ENCODE results near the gene SCCPDH. TPM values are rescaled to one million over a fixed set of nuclear protein-coding genes. Genes with fewer than 3 reads are reported as not detected.
"Not testable (repeated sequence)": the region's sequence is repeated elsewhere in the genome, so short reads cannot be mapped to it uniquely, and the experiment has no call there.

The SCCPDH gene
- total RNA-seq, 4 donors from 2014 or later = 0.95 to 8.2 (median 3.8) TPM

GRCh38 chr1:246811985-246812384 lies 87.8 kb downstream of the SCCPDH start:
- TF ChIP-seq CTCF (IDR thresholded peaks at IDR 0.05) (no peak), POLR2A (IDR thresholded peaks at IDR 0.05) (no peak)
- H3K9me3 ChIP-seq = no peaks in the 10 kb centered on the region
- H3K4me3 ChIP-seq = no peak overlapping the region
- H3K27me3 ChIP-seq = peaks cover 0 to 8% (median 0%) of the 10 kb centered on the region in 4 donors
- intact Hi-C loops (cut with DNase I) = no loop called here
- WGBS, 2 donors = 73 to 77% methylated on average over 3 of the region's 3 CpGs
- no peaks in the 10 kb centered on the region for H3K4me1 ChIP-seq
- H3K27ac ChIP-seq = no peak overlapping the region
- no peaks in the 10 kb centered on the region for H3K36me3 ChIP-seq
- no peak for DNase-seq

GRCh38 chr1:246813325-246813724 lies 89.1 kb downstream of the SCCPDH start:
- DNase-seq; H3K27ac ChIP-seq; H3K36me3 ChIP-seq; H3K4me1 ChIP-seq; H3K27me3 ChIP-seq; H3K9me3 ChIP-seq; intact Hi-C loops (cut with DNase I); H3K4me3 ChIP-seq: not testable (repeated sequence)
- WGBS, 2 donors = 81 to 89% methylated on average over 4 of the region's 4 CpGs

- intact Hi-C loops (cut with DNase I) = no loop called here
- TF ChIP-seq POLR2A (IDR thresholded peaks at IDR 0.05) (no peak), CTCF (IDR thresholded peaks at IDR 0.05) (no peak)
- Histone ChIP-seq H3K27ac (no peak overlapping the region), H3K4me1 (no peaks in the 10 kb centered on the region), H3K36me3 (no peaks in the 10 kb centered on the region), H3K4me3 (no peak overlapping the region), H3K9me3 (no peaks in the 10 kb centered on the region), H3K27me3 (peaks cover 0 to 8% (median 0%) of the 10 kb centered on the region in 4 donors)
- 74 to 84% methylated on average over 12 to 13 of the region's 13 CpGs for WGBS, 2 donors
- no peak for DNase-seq
Observed at GRCh38 chr1:246814890-246815289, 90.7 kb downstream of the SCCPDH start.

GRCh38 chr1:246815693-246816270 lies 91.6 kb downstream of the SCCPDH start:
- WGBS, 2 donors = 66 to 68% methylated on average over 11 of the region's 11 CpGs
- intact Hi-C loops (cut with DNase I) = no loop called here
- H3K27me3 ChIP-seq = peaks cover 0 to 8% (median 0%) of the 10 kb centered on the region in 4 donors
- no peak for DNase-seq
- H3K36me3 ChIP-seq = no peaks in the 10 kb centered on the region
- no peaks in the 10 kb centered on the region for H3K4me1 ChIP-seq
- H3K4me3 ChIP-seq = no peak overlapping the region
- H3K27ac ChIP-seq = no peak overlapping the region
- no peaks in the 10 kb centered on the region for H3K9me3 ChIP-seq
- TF ChIP-seq POLR2A (IDR thresholded peaks at IDR 0.05) (no peak), CTCF (IDR thresholded peaks at IDR 0.05) (no peak)

Small RNA genes within 50 kb of the gene (small RNA-seq; reads per million reads assigned to genes)
- 0 reads per million in 4 donors for gene AC113174.1

Other genes with a start within 250 kb of the SCCPDH start
- gene SMYD3, start 217.1 kb upstream of the SCCPDH start, total RNA-seq = 10 to 100 TPM in 2 of 4 donors, 1 to 10 TPM in 2; 8.4 to 15.8 (median 11.5) TPM
- 10 to 100 TPM in 3 of 4 donors, 1 to 10 TPM in 1; 6.2 to 17.7 (median 12.4) TPM for gene TFB2M, start 158.1 kb upstream of the SCCPDH start, total RNA-seq
- gene CNST, start 158.0 kb upstream of the SCCPDH start, total RNA-seq = 10 to 100 TPM in 2 of 4 donors, 1 to 10 TPM in 2; 7.5 to 31.5 (median 12.4) TPM
- 10 to 100 TPM; 12.3 to 38.7 (median 29.0) TPM for gene AHCTF1, start 207.5 kb downstream of the SCCPDH start, total RNA-seq